NCI-H146 (cell line): Measurements from ENCODE around the gene SEC24B.
A peak's percentile ranks its signal among the peaks of the same experiment; 100 is the strongest.

Experiments
- DNase-seq: peaks from one replicate; lab custom pipeline; 2025; lab: John Stamatoyannopoulos, UW

The SEC24B gene

DNA sequence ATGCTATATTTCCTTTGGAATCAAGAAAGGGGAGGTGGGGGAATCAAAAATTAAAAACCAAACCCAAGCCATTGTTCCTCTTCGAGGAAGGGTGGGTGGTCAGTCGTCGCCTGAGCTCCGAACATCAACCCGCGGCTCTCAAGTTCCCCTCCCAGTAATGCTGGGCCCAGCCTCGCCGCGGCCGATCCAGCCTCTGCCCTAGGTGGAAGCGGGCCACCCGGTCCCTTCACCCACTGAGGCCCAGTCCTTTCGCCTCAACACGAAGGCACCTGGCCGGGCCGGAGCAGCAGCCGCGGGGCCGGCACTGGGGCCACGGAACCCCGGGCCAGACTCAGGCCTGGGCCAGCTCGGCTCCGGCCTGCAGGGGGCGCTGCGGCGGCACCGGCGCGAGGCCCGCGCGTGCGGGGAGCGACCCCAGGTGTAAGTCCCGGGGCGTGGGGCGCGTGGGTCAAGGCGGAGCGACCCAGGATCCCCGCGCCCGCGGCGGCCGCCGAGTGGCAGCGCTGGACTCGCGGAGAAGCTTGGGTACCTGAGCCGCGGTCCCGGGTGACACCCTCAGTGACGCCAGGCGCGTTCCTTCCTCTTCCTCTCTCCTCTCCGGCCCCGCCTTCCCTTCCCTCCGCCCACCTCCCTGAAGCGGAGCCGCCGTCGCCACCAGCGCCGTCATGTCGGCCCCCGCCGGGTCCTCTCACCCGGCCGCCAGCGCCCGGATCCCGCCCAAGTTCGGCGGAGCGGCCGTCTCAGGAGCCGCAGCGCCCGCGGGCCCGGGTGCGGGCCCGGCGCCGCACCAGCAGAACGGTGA, at the start of gene SEC24B:
SEC24B (plus strand) TSS at position 611 of the 802 bp plus-strand sequence; CDS start at position 666, 55 bp downstream.
- peak; percentile 78 for DNase-seq

DNA sequence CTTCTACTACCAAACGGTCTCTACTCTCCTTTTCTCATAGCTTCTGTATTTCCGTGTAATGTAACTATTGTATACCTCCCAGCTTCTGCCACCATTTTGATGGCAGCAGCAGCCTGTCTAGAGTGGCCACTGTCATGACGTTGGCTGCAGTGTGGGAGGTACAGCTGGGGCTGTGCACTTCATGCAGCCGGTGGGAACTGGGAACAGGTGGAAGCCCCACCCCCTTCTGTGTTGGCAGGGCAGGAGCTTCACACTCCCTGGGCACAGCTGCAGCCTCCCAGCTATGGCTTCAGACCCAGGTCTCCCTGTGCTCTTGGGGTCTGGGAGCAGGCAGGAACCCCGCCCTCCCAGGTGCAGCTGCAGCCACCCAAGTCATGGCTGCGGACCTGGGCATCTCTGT, 49.8 kb upstream of the SEC24B start:
- DNase-seq, result peak; percentile 6

DNA sequence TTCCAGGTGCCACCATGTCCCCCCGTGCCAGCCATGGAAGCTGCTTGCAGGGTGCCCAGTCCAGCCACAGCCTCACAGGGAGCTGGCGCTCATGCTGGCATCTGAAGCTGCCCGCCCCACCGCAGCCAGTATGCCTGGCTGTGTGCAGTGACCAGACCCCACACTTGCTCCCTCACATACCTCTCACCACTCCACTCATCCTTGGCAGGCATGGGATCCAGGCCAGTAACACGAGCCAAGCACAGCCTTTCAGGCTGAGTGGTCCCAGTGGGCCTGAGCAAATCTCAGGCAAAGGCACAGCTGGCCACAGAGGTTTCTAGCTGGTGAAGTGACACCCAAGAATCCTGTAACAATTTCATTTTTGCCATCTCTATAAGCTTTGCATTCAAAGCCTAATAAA, 48.4 kb upstream of the SEC24B start:
- DNase-seq, result no peak

DNA sequence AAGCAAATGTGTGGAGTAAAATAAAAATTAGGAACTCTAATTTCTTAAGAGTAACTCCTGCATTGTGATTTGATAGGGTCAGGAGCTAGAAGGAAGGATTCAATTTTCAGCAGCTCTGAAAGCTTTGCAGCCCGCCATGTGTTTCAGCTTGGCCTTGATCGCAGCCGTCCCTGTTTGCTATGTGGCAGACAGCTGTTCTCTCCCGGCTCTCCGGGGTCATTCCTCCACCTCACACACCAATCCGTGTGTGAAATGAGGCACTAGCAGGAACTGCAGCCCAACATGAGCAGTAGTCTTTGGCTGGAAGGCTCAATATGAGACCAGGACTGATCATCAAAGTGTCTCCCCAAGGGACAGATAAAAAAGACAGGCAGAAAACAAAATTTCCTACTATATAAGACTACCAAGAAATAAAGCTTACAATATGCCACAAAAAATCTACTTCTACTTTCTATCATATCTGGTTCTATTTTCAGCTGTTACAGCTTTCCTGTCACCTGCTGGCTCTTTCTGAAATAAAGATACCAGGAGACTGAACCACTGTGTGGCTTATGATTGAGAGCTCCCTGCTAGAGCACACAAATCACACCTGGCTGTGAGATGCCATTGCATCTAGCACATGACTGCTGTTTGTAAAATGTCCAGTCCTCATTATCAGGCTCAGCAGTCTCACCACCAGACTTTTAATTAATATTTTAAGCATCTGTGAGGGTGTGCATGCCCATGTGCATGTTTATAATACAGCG, 44.1 kb upstream of the SEC24B start:
- peak; percentile 7 for DNase-seq

DNA sequence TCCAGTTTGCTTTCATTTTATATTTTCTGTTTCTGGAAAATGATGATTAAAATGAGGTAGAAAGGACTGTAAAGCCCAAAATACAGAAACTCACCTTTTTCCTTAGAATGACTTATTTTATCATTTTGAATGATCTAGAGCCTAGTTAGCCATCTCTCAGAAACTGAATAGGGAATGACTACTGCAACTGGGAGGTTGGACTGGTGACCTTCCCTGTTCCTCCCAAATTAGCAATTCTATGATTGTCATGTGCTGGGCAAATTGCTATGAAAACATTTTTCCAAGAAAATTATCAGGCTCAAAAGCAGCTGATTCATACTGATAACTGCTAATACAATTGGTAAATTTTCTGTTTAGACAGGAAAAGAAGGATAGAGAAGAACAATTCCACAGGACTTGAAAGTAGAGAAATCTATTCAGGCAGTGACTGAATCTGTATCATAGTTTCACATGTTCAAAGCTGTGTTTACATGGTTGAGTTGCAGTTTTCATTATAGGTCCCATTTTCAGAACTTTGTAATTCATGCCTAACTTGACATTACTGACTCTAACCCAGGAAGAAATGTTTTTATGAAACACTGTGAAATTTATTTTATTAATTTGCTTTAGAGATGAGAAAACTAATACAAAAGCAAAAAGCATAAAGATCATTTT, 43.4 kb upstream of the SEC24B start:
- no peak for DNase-seq

DNA sequence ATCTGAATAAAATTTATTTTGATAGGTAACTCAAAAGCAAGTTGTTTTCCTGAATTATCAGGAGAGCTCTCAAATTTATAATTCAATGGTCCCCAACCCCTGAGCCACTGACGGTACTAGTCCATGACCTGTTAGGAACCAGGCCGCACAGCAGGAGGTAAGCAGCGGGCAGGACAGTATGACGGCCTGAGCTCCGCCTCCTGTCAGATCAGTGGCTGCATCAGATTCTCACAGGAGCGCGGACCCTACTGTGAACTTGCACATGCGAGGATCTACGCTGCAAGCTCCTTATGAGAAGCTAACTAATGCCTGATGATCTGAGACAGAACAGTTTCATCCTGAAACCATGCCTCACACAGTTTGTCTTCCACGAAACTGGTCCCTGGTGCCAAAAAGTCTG, 37.9 kb upstream of the SEC24B start:
- DNase-seq, result no peak

DNA sequence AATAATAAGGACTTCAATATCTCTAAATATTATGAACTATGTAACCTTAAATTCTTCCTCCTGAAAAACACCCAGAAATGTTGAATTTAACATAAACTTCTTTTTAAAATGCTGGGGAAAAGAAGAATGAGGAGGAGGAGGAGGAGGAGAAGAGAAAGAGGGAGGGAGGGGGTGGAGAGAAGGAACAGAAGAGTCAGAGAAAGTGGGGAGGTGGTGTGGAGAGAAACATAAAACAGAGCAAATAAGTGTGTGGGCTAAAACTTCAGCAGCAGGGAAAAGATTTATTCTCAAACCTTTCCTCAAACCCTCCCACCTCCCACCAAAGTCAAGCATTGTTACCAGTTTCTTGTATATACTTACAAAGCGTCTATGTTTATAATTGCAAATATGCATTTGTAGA, 34.7 kb upstream of the SEC24B start:
- DNase-seq, result no peak

DNA sequence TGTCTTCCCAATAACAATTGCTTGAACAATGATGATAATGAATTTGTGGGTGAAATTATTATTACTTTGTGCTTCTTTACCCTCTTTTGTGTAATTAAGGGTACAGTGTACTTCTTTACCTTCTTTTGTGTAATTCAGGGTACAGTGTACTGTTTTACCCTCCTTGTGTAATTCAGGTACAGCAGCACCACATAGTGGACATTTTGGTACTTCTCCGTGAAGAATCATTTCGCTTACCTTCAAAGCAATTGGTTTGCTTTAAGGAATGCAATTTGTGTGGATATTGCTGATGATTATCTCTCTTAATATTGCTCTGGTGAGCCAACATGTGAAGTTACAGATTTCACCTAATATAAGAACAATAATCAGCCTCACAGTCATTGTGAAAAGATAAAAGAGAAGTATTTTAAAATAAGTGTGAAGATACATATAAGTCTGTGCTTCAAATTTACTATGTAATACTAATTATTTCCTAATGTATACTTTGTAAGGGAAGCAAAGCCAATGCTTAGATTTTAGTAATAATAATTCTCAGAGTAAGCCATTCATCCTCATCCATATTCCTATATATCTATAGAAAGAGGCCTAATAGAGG, 27.2 kb upstream of the SEC24B start:
- DNase-seq, result peak; percentile 14

DNA sequence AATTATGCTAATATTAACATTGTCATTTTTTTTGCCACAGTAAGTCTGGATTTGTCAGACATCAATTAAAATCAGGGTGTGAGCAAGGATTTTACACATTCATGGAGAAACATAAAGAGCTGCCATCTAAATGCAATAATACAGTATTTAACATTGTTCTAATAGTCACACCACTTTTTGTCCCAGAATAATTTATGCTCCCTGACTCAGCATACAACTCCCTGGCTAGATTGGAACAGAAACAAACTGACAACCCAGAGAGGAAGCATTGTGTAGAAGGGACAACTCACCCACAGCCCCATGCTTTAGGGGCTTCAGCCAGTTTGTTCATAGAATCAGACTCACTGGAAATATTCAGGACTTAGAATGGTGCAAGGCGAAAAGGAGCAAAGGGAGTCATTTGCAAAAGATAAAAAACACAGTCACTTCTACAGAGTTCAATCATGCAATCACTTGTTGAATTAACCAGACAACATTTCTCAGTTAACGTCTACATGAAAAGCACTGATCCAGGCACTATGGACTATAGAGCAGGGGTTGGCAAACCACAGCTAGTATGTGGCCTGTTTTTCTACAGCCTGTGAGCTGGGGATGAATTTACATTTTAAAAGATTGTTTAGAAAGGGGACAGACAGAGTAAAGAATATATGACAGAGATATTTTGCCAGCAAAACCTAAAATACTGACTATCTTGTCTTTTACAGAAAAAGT, 26.4 kb upstream of the SEC24B start:
- no peak for DNase-seq

DNA sequence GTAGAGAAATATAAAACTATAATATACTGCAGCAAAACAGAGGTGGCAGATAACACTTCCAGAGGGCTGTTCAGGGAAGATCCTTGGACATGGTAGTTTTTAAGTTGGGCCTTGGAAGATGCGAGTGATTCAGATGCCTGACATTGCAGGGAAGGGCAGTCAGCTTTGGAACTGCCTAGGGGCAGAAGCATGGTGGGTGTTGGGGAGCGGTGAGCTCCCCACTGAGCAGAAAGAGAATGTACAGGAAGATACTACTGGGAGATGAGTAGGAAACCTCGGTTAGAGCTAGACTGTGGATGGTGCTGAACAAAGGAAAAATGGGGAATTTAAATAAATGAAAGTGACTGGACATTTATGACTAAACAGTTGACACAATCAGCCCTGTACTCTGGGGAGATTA, 24.9 kb upstream of the SEC24B start:
- no peak for DNase-seq

DNA sequence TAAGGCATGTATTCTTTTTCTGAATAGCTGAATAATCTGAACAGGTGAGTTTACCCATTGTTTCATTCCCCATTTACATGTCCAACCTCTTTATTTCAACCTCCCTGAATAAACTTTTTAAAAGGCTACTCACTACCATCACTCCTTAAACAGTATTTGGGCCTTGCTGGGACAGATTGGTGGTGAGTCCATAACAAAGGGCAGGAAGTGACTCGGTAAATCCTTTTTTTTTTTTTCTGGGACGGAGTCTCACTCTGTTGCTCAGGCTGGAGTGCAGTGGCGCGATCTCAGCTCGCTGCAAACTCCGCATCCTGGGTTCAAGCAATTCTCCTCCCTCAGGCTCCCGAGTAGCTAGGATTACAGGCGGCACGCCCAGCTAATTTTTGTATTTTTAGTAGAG, 23.4 kb upstream of the SEC24B start:
- no peak for DNase-seq

DNA sequence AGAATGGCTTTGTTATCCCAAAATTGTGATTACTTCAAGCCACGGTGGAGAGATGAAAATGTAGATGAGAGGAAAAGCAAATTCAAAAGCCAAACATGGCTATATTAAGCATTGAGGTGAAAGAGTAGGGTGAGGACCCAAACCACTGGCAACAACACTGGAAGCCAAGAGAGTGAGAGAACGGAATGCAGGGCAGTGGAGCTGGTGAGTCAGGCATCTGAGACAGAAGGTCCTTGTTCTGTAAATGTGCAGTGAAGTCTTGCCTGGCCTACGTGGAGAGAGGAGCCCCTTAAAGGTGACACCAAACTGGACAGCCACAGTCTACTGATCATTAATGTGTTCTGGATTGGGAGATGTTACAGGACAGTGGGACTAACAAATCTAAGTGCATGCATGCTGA, 22.8 kb upstream of the SEC24B start:
- DNase-seq, result no peak

DNA sequence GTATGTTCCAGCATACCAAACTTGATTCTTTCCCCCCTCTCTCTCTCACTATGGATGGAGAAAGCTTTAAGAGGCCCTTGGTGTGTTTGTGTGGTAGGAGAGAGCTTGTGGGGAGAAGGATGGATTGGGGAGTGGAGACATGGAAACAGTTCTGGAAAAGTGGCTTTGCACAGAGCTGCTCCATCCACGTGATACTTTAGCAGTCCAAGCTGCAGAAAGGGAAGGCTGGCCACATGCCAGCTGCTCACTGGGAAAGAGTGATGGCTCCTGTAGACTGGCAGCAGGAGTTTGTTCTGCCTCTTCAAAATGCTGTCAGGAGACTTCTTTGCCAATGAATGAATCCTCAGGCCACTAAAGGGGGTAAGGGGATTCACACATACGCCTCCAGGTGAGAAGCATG, 21.7 kb upstream of the SEC24B start:
- no peak for DNase-seq

DNA sequence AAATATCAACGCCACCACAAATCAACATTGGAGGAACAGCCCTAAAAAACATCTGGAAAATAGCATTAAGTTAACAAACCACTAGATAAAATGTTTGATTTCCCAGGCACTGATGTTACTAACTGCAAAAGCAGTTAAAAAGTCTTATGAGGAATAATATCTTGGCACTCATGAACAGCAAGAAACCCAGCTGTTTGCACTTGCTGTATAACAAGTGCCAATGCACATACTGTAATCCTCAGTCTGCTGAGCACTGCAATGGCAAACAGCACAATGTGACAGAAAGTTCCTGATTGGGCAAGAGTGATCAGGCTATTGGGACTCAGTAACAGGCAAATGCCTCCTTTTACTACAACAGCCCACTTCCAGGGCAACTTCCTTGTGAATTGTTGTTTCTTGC, 20.8 kb upstream of the SEC24B start:
- DNase-seq, result no peak

DNA sequence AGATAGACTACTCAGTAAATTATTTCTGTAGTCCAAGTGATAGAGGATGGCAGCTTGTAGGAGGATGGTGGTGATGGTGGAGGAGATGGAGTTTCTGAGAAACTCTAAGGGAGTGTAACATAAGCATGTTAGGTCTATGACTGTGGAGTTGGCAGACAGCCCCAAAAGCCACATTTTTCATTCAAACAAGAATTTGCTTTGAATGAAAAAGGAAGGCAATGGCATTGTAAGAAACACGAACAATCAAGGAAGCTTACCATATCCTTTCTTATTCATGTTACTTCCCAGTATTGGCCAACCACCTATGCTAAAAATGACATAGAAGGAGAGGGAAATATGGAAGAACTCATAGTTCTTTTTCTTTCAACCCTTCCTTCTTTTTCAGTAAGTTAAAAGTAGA, 18.7 kb upstream of the SEC24B start:
- DNase-seq, result no peak

DNA sequence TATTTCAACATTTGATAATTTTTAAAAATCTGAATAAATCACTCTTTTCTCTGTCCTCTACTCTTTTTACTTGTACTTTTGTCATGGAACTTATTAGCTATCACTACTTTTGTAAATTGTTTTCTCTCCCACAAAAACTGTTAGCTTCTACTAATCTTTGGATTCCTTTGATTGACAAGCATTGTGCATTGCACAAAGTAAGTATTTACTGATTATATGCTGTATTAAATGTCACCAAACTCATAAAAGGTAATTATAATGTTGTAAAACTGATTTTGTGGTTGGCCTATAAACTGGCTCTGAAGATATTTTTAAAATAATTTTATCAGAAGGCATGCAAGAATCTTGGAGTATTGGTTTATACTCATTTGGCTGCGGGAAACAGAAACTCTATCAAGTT, 15.0 kb upstream of the SEC24B start:
- DNase-seq, result no peak

DNA sequence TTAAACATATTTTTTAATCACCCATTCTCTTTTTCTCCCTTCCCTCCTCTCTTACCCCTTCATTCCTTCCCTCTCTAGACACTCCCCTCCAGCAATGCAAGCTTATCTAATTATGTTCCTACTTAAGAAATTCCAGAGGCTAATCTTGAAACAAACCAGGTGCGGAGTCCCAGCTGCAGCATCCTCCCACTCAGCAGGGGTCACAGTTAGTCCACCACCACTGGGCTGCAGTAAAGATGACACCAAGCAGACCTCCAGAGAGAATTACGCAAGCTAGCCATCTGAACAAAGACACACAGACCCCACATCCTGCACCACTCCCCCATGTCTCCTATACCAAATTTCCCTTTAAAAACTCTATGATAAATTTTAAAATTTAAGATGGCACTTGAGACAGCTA, 13.9 kb upstream of the SEC24B start:
- no peak for DNase-seq

DNA sequence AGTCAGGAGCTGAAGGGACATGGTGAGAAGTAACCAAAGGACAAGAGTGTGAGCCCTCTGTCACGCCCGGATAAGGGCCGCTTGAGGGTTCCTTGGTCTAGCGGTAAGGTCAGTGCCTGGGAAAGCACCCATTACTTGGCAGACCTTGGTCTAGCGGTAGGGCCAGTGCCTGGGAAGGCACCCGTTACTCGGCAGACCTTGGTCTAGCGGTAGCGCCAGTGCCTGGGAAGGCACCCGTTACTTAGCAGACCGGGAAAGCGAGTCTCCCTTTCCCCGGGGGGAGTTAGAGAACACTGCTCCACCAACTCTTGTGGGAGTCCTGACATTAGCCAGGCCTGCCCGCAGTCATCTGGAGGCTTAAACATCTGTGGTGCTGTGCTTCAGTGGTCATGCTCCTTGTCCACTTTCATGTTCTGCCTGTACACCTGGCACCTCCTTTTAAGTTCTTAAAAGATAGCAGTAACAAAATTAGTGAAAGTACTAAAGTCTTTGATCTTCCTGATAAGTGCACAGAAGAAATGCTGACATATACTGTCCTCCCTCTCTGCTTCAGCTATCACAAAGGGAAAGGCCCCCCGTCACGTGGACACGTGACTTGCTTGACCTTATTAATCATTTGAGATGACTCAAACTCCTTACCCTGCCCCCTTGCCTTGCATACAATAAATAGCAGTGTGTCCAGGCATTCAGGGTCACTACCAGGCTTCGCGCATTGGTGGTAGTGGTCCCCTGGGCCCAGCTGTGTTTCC, 9.3 kb upstream of the SEC24B start:
- no peak for DNase-seq

DNA sequence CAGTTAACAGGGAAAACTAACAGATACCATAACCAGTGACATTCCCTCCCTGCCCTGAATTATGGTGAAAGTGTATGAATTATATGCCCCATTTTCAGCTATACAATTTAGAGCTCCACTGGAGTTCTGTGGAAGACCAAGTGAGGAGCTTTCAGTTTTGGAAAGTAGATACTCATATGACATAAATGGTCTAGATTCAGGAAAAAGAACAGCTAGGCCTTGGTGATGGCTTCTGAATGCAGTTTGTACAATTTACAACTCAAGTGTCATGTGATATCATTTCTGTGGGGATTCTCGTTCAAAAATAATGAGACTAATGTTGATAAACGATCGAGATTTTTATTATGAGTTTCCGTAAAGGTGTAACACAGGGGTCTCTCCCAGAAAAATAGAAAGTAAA, 8.2 kb upstream of the SEC24B start:
- DNase-seq, result no peak

DNA sequence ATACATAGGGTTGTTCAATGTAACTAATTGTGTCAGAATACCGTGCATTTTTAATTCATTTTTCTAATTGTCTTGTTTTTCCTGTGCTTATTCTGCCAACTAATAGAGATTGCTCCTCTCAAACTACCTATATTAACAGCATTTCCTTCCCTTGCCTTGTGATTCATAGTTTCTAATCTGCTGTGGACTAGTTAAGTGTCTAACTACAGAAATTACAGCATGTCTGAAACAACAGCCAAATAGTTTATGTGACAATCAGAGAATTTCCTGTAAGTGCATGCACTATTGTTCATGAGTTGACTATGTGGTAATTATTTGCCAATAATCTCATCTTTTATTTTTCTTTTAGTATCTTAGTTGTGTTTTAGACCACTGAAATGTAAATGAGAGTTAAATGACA, 4.1 kb upstream of the SEC24B start:
- no peak for DNase-seq

DNA sequence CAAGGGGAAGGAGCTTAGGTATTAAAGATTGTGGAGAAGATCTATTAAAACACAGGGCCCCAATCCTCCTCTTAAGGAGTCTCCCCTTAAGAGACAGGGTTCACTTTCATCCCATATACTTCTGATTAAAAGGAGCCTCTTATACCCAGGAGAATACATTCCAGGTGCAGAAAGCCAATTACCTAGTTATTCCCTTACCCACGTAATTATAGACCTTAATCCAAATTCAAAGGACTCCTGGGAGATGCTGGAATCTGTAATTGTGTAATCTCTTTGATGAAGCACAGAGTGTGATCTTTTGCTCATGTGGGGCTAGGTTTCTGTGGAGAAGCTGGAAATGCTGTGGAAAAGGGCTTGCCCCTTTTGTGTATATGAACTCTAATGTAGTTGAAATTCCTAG, 1.4 kb upstream of the SEC24B start:
- peak; percentile 33 for DNase-seq
